ENCODE data around the gene GPR155. TPM values are rescaled to one million over a fixed set of nuclear protein-coding genes. Genes with fewer than 3 reads are reported as not detected.
"Not testable (repeated sequence)": the region's sequence is repeated elsewhere in the genome, so short reads cannot be mapped to it uniquely, and the experiment has no call there.

Gene GPR155
- total and polyA plus RNA-seq, 4 experiments from 2014 or later = 7.5 to 20.4 (median 14.4) TPM

DNA sequence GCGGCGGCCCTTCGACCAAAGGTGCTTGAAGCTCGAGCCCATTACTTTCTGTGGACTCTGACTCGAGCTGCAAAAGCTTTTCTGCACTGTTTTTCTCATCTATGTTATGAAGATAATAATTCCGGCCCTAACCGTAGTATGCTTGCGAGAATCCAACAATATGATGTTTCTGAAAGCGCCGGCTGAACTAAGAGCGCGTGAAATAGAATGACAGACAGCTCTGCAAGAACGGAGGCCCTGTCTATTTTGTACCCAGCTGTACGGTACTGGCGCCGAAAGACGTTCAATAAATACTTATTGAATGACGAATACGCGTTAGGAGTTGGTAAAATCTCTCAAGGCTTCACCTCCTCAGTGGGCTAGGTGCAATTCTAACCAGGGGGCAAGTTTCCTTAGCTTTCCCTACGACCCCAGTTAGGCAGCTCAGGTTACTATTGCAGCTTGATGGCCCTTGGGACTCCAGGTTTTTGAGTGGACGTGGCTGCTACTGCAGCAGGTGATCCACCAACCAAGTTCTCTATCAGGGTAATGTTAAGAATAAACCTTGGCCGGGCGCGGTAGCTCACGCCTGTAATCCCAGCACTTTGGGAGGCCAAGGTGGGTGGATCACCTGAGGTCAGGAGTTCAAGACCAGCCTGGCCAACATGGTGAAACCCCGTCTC, 90.7 kb downstream of the GPR155 start:
- H3K4me3 Mint-ChIP-seq = peak overlapping the region; percentile 96 to 99 (median 98)
- H3K36me3 Mint-ChIP-seq = peaks cover 25 to 34% of the 10 kb centered on the region in 2 donors
- Histone ChIP-seq H3K4me1 (ENCODE audit: insufficient read depth, low read length) (peaks cover 39% of the 10 kb centered on the region), H3K27ac (ENCODE audit: low read depth, low read length) (peak overlapping the region; percentile 97), H3K9me3 (ENCODE audit: control insufficient read depth in 1 of 2, low read length in 2 of 2) (no peaks in the 10 kb centered on the region), H3K27me3 (ENCODE audit: insufficient read depth, low read length) (no peaks in the 10 kb centered on the region), H3K36me3 (ENCODE audit: insufficient read depth, low read length) (peaks cover 10% of the 10 kb centered on the region), H3K4me3 (ENCODE audit: low read length in 2 of 2) (peak overlapping the region; percentile 92 to 96)
- H3K9me3 Mint-ChIP-seq = no peaks in the 10 kb centered on the region
- ChIA-PET POLR2A (ENCODE audit: partially characterized antibody) (interaction anchor here (0.8 to 1.5 kb wide), 6 partner anchors 10 to 238 kb away, joined by 3 to 8 read pairs (median 4); partner anchors contain the start of gene OLA1), CTCF (ENCODE audit: partially characterized antibody) (interaction anchor here (0.8 to 1.3 kb wide), 4 partner anchors 50 to 290 kb away, joined by 3 read pairs; no protein-coding TSS in a partner anchor)
- H3K4me1 Mint-ChIP-seq = peaks cover 28 to 59% (median 41%) of the 10 kb centered on the region in 4 donors
- intact Hi-C loops (cut with micrococcal nuclease) = loop anchor here (1.0 to 5.0 kb wide), 4 partner anchors 23 to 772 kb away; partner anchors contain the start of genes ATF2, GPR155 and OLA1
- H3K27ac Mint-ChIP-seq = peak overlapping the region; percentile 99 to 100 (median 99)
- no peaks in the 10 kb centered on the region for H3K27me3 Mint-ChIP-seq
- peak in 2 of 5 donors; percentile 2 to 41 for DNase-seq

DNA sequence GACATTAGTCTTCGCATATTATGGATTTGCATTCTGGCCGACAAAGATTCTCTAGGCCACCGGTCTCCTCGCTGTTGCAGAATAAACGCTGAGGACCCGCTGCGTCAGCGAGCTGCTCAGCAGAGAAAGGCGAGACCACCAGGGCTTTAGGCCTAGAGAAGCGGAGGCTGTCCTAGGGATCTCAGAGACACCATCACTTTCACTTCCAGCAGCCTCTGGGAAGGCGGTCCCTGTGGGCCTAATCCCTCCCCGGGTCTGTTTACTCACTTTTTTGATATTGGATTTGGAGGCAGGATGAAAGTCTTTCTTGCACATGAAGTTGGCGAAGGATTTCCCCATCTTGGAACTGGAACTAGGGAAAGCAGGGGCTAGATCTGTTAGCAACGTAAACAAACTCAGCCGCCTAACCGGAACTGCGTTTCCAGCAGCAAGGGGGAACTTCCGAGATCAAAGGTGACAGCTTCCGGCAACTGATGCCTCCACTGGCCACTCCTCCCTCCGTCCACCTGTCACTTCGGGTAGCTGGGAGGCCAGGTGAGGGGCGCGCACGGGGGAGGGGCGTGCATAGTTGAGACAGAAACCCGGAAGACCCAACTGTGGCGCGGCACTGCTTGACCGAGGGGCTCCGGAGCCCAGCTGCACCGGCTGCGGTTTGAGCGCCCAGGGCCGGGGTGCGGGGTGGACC, 91.4 kb downstream of the GPR155 start, which contains the start of gene SCRN3:
TSS of gene SCRN3 (plus strand) at position 447 of the 685 bp plus-strand sequence. CDS start 2,554 bp downstream, outside the sequence.
- intact Hi-C loops (cut with micrococcal nuclease) = loop anchor here (1.0 to 5.0 kb wide), 3 partner anchors 92 to 773 kb away; partner anchors contain the start of genes ATF2, GPR155 and OLA1
- peaks cover 39% of the 10 kb centered on the region for H3K4me1 ChIP-seq (ENCODE audit: insufficient read depth, low read length)

DNA sequence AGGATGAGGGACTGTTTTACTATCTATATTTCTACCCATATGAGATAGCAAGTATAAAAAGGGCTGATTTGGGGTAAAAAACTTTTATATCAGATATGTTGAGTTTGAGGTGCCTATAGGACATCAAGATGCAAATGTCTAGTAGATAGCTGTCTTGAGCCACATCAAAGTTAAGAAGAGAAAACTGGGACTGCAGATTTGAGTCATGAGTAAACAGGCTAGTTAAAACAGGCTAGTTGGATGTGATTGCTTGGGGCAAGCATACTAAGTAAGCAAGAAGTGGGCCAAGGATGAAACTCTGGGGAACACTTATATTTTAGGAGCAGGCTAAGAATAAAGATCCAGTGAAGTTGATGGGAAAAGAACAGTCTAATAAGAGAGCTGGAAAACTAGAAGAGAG, 94.1 kb downstream of the GPR155 start:
- Mint-ChIP-seq H3K4me3 (peak overlapping the region in 7 of 8 donors; percentile 3 to 46 (median 23)), H3K4me1 (peaks cover 42 to 80% (median 57%) of the 10 kb centered on the region in 4 donors), H3K27ac (peak overlapping the region in 5 of 7 donors; percentile 0 to 43 (median 39)), H3K27me3 (no peaks in the 10 kb centered on the region), H3K9me3 (peaks cover 0 to 2% (median 0%) of the 10 kb centered on the region in 8 donors), H3K36me3 (peaks cover 35 to 53% of the 10 kb centered on the region in 2 donors)
- POLR2A ChIA-PET (ENCODE audit: partially characterized antibody) = no interaction called here
- Histone ChIP-seq H3K4me3 (ENCODE audit: low read length in 2 of 2) (no peak overlapping the region), H3K4me1 (ENCODE audit: insufficient read depth, low read length) (peaks cover 47% of the 10 kb centered on the region), H3K27me3 (ENCODE audit: insufficient read depth, low read length) (no peaks in the 10 kb centered on the region), H3K9me3 (ENCODE audit: control insufficient read depth in 1 of 2, low read length in 2 of 2) (no peaks in the 10 kb centered on the region), H3K36me3 (ENCODE audit: insufficient read depth, low read length) (peaks cover 17% of the 10 kb centered on the region), H3K27ac (ENCODE audit: low read depth, low read length) (no peak overlapping the region)
- intact Hi-C loops (cut with micrococcal nuclease) = no loop called here
- DNase-seq = no peak
- CTCF ChIA-PET (ENCODE audit: partially characterized antibody) = interaction anchor here (0.8 to 1.7 kb wide), 3 partner anchors 48 to 129 kb away, joined by 3 to 4 read pairs (median 4); no protein-coding TSS in a partner anchor

More for the DNA sequence above, 91.4 kb downstream of the GPR155 start, which contains the start of gene SCRN3:
- Histone ChIP-seq H3K9me3 (ENCODE audit: control insufficient read depth in 1 of 2, low read length in 2 of 2) (no peaks in the 10 kb centered on the region), H3K27ac (ENCODE audit: low read depth, low read length) (peak within 1 kb of the TSS; percentile 97), H3K4me3 (ENCODE audit: low read length in 2 of 2) (peak within 1 kb of the TSS; percentile 92 to 96), H3K27me3 (ENCODE audit: insufficient read depth, low read length) (no peaks in the 10 kb centered on the region), H3K36me3 (ENCODE audit: insufficient read depth, low read length) (peaks cover 11% of the 10 kb centered on the region)
- H3K27me3 Mint-ChIP-seq = no peaks in the 10 kb centered on the region
- ChIA-PET CTCF (ENCODE audit: partially characterized antibody) (interaction anchor here (0.8 to 1.3 kb wide), 5 partner anchors 51 to 290 kb away, joined by 3 read pairs; no protein-coding TSS in a partner anchor), POLR2A (ENCODE audit: partially characterized antibody) (interaction anchor here (0.7 to 1.5 kb wide), 8 partner anchors 58 to 783 kb away, joined by 3 to 8 read pairs (median 3); partner anchors contain the start of gene OLA1)
- peak within 1 kb of the TSS; percentile 96 to 99 (median 98) for H3K4me3 Mint-ChIP-seq
- peak; percentile 77 to 90 (median 83) for DNase-seq
- H3K4me1 Mint-ChIP-seq = peaks cover 32 to 64% (median 43%) of the 10 kb centered on the region in 4 donors
- peaks cover 28 to 37% of the 10 kb centered on the region in 2 donors for H3K36me3 Mint-ChIP-seq
- H3K9me3 Mint-ChIP-seq = peaks cover 0 to 1% (median 0%) of the 10 kb centered on the region in 8 donors
- H3K27ac Mint-ChIP-seq = peak within 1 kb of the TSS; percentile 99 to 100 (median 99)

DNA sequence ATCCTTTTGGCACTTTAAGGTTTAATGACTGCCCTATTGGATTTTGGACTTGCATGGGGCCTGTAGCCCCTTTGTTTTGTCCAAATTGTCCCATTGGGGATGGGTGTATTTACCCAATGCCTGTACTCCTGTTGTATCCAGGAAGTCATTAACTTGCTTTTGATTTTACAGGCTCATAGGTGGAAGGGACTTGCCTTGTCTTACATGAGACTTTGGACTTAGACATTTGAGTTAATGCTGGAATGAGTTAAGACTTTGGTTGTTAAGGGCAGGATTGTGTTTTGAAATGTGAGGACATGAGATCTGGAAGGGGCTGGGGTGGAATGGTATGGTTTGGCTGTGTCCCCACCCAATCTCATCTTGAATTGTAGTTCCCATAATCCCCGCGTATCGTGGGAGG, 96.5 kb downstream of the GPR155 start:
- H3K27ac Mint-ChIP-seq; DNase-seq; H3K4me3 ChIP-seq (ENCODE audit: low read length in 2 of 2); H3K9me3 ChIP-seq (ENCODE audit: control insufficient read depth in 1 of 2, low read length in 2 of 2); intact Hi-C loops (cut with micrococcal nuclease); H3K27me3 ChIP-seq (ENCODE audit: insufficient read depth, low read length); POLR2A ChIA-PET (ENCODE audit: partially characterized antibody); H3K9me3 Mint-ChIP-seq; H3K27ac ChIP-seq (ENCODE audit: low read depth, low read length); CTCF ChIA-PET (ENCODE audit: partially characterized antibody); H3K27me3 Mint-ChIP-seq: not testable (repeated sequence)
- Histone ChIP-seq H3K4me1 (ENCODE audit: insufficient read depth, low read length) (peaks cover 39% of the 10 kb centered on the region), H3K36me3 (ENCODE audit: insufficient read depth, low read length) (peaks cover 31% of the 10 kb centered on the region)
- H3K36me3 Mint-ChIP-seq = peaks cover 52 to 70% of the 10 kb centered on the region in 2 donors
- H3K4me3 Mint-ChIP-seq = peak overlapping the region in 1 of 8 donors; percentile 36
- peaks cover 36 to 63% (median 51%) of the 10 kb centered on the region in 4 donors for H3K4me1 Mint-ChIP-seq

DNA sequence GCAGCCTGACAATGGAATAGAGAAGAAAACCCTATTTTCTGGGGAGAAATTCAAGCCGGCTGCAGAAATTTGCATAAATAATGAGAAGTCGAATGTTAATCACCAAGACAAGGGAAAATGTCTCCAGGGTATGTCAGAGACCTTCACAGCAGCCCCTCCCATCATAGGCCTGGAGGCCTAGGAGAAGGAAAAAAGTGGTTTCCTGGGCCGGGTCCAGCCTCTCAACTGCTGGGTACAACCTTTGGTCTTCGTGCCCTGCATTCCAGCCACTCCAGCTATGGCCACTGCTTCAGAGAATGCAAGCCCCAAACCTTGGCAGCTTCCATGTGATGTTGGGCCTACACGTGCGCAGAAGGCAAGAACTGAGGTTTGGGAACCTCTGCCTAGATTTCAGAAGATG, 97.3 kb downstream of the GPR155 start:
- H3K4me3 Mint-ChIP-seq = no peak overlapping the region

DNA sequence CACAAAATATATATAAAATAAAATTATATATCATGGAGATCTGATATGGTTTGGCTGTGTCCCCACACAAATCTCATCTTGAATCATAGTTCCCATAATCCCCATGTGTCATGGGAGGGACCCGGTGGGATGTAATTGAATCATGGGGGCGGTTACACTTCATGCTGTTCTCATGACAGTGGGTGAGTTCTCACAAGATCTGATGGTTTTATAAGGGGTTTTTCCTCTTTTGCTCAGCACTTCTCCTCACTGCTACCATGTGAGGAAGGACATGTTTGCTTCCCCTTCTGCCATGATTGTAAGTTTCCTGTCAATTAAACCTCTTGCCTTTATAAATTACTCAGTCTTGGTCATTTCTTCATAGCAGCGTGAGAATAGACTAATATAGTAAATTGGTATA, 98.1 kb downstream of the GPR155 start:
- DNase-seq; H3K27me3 ChIP-seq (ENCODE audit: insufficient read depth, low read length); H3K9me3 ChIP-seq (ENCODE audit: control insufficient read depth in 1 of 2, low read length in 2 of 2); intact Hi-C loops (cut with micrococcal nuclease); H3K27me3 Mint-ChIP-seq; CTCF ChIA-PET (ENCODE audit: partially characterized antibody); H3K27ac ChIP-seq (ENCODE audit: low read depth, low read length); H3K4me3 ChIP-seq (ENCODE audit: low read length in 2 of 2); POLR2A ChIA-PET (ENCODE audit: partially characterized antibody); H3K9me3 Mint-ChIP-seq: not testable (repeated sequence)
- Histone ChIP-seq H3K36me3 (ENCODE audit: insufficient read depth, low read length) (peaks cover 31% of the 10 kb centered on the region), H3K4me1 (ENCODE audit: insufficient read depth, low read length) (peaks cover 28% of the 10 kb centered on the region)
- peak overlapping the region in 1 of 8 donors; percentile 48 for H3K4me3 Mint-ChIP-seq
- H3K36me3 Mint-ChIP-seq = peaks cover 60 to 72% of the 10 kb centered on the region in 2 donors
- peak overlapping the region in 2 of 7 donors; percentile 3 to 57 for H3K27ac Mint-ChIP-seq
- peaks cover 34 to 55% (median 45%) of the 10 kb centered on the region in 4 donors for H3K4me1 Mint-ChIP-seq

More for the DNA sequence above, 97.3 kb downstream of the GPR155 start:
- H3K27me3 ChIP-seq (ENCODE audit: insufficient read depth, low read length) = no peaks in the 10 kb centered on the region
- H3K4me1 ChIP-seq (ENCODE audit: insufficient read depth, low read length) = peaks cover 36% of the 10 kb centered on the region
- Mint-ChIP-seq H3K27me3 (no peaks in the 10 kb centered on the region), H3K4me1 (peaks cover 34 to 57% (median 47%) of the 10 kb centered on the region in 4 donors), H3K36me3 (peaks cover 54 to 66% of the 10 kb centered on the region in 2 donors), H3K27ac (no peak overlapping the region), H3K9me3 (peaks cover 0 to 2% (median 0%) of the 10 kb centered on the region in 8 donors)
- DNase-seq = no peak
- no peak overlapping the region for H3K4me3 ChIP-seq (ENCODE audit: low read length in 2 of 2)
- no peak overlapping the region for H3K27ac ChIP-seq (ENCODE audit: low read depth, low read length)
- ChIA-PET POLR2A (ENCODE audit: partially characterized antibody) (no interaction called here), CTCF (ENCODE audit: partially characterized antibody) (no interaction called here)
- intact Hi-C loops (cut with micrococcal nuclease) = no loop called here
- no peaks in the 10 kb centered on the region for H3K9me3 ChIP-seq (ENCODE audit: control insufficient read depth in 1 of 2, low read length in 2 of 2)
- H3K36me3 ChIP-seq (ENCODE audit: insufficient read depth, low read length) = peaks cover 31% of the 10 kb centered on the region
